Adrenal gland (tissue), 5 donors: ENCODE data around the gene EML2.

ENCODE experiments used
- POLR2A ChIP-seq, 2 donors: fragments of 450-650 bp; IDR thresholded peaks; one replicate each; pipeline ENCODE4 v1.6.1; 2017; ENCODE audit warnings: antibody characterized with exemption in 2 of 2, mild to moderate bottlenecking in 2 of 2, moderate library complexity in 1 of 2
- TF ChIP-seq, protein P1 (sequence below), 6 experiments: fragments of 450-650 bp in 4 of 6; fragments of 200-600 bp in 2 of 6; sonication (generic) in 1 of 6; IDR thresholded peaks; 1 replicate in 5 of 6; 2 replicates in 1 of 6; pipeline versions ENCODE4 v1.5.1 to v1.8.0; 2016 to 2021; ENCODE audit warnings: antibody characterized with exemption in 6 of 6, mild to moderate bottlenecking in 2 of 6, moderate library complexity in 1 of 6
- donor health status: DM: no; HTN: no; CAD: no.

DNA sequence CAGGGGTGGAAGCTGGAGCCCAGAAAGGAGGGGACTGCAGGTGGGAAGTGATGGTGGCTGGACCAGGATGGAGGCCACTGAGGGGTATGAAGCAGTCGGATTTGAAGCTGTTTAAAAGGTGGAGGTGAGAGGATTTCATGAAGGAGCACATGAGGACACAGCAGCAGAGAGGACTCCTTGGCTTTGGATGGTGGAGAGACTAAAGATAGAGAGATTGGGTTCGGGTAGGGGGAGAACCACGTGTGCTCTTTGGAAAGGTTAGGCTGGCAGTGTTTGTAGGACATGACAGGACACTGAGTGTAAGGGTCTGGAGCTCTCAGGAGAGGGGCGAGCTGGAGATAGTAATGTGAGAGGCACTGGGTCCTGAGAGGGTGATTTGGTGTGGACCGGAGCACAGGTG is 43.7 kb upstream of the EML2 start:
- TF ChIP-seq, protein P1, sequence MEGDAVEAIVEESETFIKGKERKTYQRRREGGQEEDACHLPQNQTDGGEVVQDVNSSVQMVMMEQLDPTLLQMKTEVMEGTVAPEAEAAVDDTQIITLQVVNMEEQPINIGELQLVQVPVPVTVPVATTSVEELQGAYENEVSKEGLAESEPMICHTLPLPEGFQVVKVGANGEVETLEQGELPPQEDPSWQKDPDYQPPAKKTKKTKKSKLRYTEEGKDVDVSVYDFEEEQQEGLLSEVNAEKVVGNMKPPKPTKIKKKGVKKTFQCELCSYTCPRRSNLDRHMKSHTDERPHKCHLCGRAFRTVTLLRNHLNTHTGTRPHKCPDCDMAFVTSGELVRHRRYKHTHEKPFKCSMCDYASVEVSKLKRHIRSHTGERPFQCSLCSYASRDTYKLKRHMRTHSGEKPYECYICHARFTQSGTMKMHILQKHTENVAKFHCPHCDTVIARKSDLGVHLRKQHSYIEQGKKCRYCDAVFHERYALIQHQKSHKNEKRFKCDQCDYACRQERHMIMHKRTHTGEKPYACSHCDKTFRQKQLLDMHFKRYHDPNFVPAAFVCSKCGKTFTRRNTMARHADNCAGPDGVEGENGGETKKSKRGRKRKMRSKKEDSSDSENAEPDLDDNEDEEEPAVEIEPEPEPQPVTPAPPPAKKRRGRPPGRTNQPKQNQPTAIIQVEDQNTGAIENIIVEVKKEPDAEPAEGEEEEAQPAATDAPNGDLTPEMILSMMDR (IDR thresholded peaks at IDR 0.05), result no peak
- no peak for TF ChIP-seq POLR2A (IDR thresholded peaks at IDR 0.05)
